ENCODE measurements around the gene TMEM25. TPM values are rescaled to one million over a fixed set of nuclear protein-coding genes. Genes with fewer than 3 reads are reported as not detected.
A peak's percentile ranks its signal among the peaks of the same experiment; 100 is the strongest.
"Not testable (repeated sequence)": the region's sequence is repeated elsewhere in the genome, so short reads cannot be mapped to it uniquely, and the experiment has no call there.

TMEM25 gene
- total and polyA plus RNA-seq, 11 donors: 3.9 to 26.8 (median 10.0) TPM

GRCh38 chr11:118572061-118572980 lies 41.3 kb downstream of the TMEM25 start, which contains the start of gene ARCN1:
TSS of gene ARCN1 (plus strand) at chr11:118572409. CDS start at chr11:118572548, 139 bp downstream.
- intact Hi-C loops (cut with DNase I): loop anchor here in 4 of 10 donors (2.0 to 5.0 kb wide), 3 partner anchors 32 to 50 kb away; partner anchors contain the start of gene PHLDB1 (in 2 of the 4)
- 0% methylated on average over 30 to 55 of the region's 55 CpGs for WGBS, 4 donors
- H3K4me1 ChIP-seq: peaks cover 0 to 50% (median 37%) of the 10 kb centered on the region in 12 donors

GRCh38 chr11:118572981-118573550 lies 42.1 kb downstream of the TMEM25 start:
- Histone ChIP-seq H3K9me3 (no peaks in the 10 kb centered on the region), H3K4me3 (peak overlapping the region; percentile 55 to 100 (median 93)), H3K36me3 (peaks cover 0 to 8% (median 0%) of the 10 kb centered on the region in 9 donors), H3K4me1 (peaks cover 0 to 57% (median 40%) of the 10 kb centered on the region in 12 donors), H3K27ac (peak overlapping the region; percentile 90 to 99 (median 98)), H3K27me3 (no peaks in the 10 kb centered on the region)
- DNase-seq (no peak), ATAC-seq (peak in 3 of 4 donors; percentile 24 to 45 (median 27))
- no peak for TF ChIP-seq POLR2A (IDR thresholded peaks at IDR 0.05)
- TF ChIP-seq CTCF (IDR thresholded peaks at IDR 0.05): no peak
- 2 to 3% (median 2%) methylated on average over 10 of the region's 10 CpGs for WGBS, 4 donors
- intact Hi-C loops (cut with DNase I): loop anchor here in 4 of 10 donors (2.0 to 5.0 kb wide), 3 partner anchors 32 to 49 kb away; partner anchors contain the start of gene PHLDB1 (in 2 of the 4)

More at GRCh38 chr11:118572061-118572980, 41.3 kb downstream of the TMEM25 start, which contains the start of gene ARCN1:
- H3K4me3 ChIP-seq: peak within 1 kb of the TSS; percentile 55 to 100 (median 93)
- H3K9me3 ChIP-seq: no peaks in the 10 kb centered on the region
- H3K27me3 ChIP-seq: no peaks in the 10 kb centered on the region
- DNase-seq (peak; percentile 83 to 90 (median 86)), ATAC-seq (peak; percentile 80 to 91 (median 86))
- peaks cover 0 to 8% (median 0%) of the 10 kb centered on the region in 9 donors for H3K36me3 ChIP-seq
- peak within 1 kb of the TSS; percentile 90 to 99 (median 98) for H3K27ac ChIP-seq
- TF ChIP-seq CTCF (IDR thresholded peaks at IDR 0.05) (peak in 1 of 12 donors; percentile 6), POLR2A (IDR thresholded peaks at IDR 0.05) (peak in 1 of 2 donors; percentile 58)

- Histone ChIP-seq H3K27ac (no peak overlapping the region), H3K9me3 (no peaks in the 10 kb centered on the region), H3K4me3 (peak overlapping the region in 8 of 12 donors; percentile 2 to 100 (median 79)), H3K27me3 (no peaks in the 10 kb centered on the region), H3K4me1 (peaks cover 0 to 72% (median 46%) of the 10 kb centered on the region in 12 donors), H3K36me3 (peaks cover 0 to 10% (median 0%) of the 10 kb centered on the region in 9 donors)
- DNase-seq (no peak), ATAC-seq (no peak)
- intact Hi-C loops (cut with DNase I): loop anchor here in 3 of 10 donors (5.0 kb wide), 2 partner anchors 33 to 48 kb away; partner anchors contain the start of gene PHLDB1 (in 2 of the 3)
- 82 to 91% (median 90%) methylated on average over 7 of the region's 7 CpGs for WGBS, 4 donors
- TF ChIP-seq POLR2A (IDR thresholded peaks at IDR 0.05): no peak
- no peak for TF ChIP-seq CTCF (IDR thresholded peaks at IDR 0.05)
Observed at GRCh38 chr11:118574636-118575035, 43.6 kb downstream of the TMEM25 start.

GRCh38 chr11:118577995-118578394 lies 47.0 kb downstream of the TMEM25 start:
- Histone ChIP-seq H3K36me3 (peaks cover 0 to 44% (median 19%) of the 10 kb centered on the region in 9 donors), H3K4me1 (peaks cover 0 to 83% (median 54%) of the 10 kb centered on the region in 12 donors)
- H3K9me3 ChIP-seq; H3K27me3 ChIP-seq; intact Hi-C loops (cut with DNase I); H3K4me3 ChIP-seq; ATAC-seq; DNase-seq; H3K27ac ChIP-seq: not testable (repeated sequence)
